Common myeloid progenitor, CD34-positive (primary cell): ENCODE measurements around the gene ATG5.
A peak's percentile ranks its signal among the peaks of the same experiment; 100 is the strongest.

Experiments
- CTCF ChIA-PET: fragments of 350-600 bp; sonication (Branson Sonifier 250); formaldehyde crosslinking; loops from one replicate; lab custom pipeline; 2021; ENCODE audit warnings: antibody characterized with exemption; lab: Charles Lee
- POLR2A ChIA-PET: fragments of 350-600 bp; sonication (Branson Sonifier 250); formaldehyde crosslinking; loops from one replicate; lab custom pipeline; 2021; ENCODE audit warnings: antibody characterized with exemption; lab: Charles Lee
- DNase-seq, 3 donors: peaks; one replicate each; pipeline versions ENCODE4 v3.0.0 to v3.0.0-alpha.2; 2013
- H3K27ac ChIP-seq, 2 experiments: 1 replicate in 1 of 2; 2 replicates in 1 of 2; pipeline ENCODE4 v1.7.0; 2013; ENCODE audit warnings: inconsistent platforms in 2 of 2, low read length in 2 of 2, mild to moderate bottlenecking in 2 of 2, low read depth in 1 of 2, moderate library complexity in 1 of 2; ENCODE audit not compliant: severe bottlenecking in 2 of 2, insufficient read depth in 1 of 2, poor library complexity in 1 of 2
- H3K27me3 ChIP-seq, 5 experiments: replicated peaks in 2 of 5; 1 replicate in 3 of 5; 2 replicates in 2 of 5; pipeline versions ENCODE4 v1.6.1 to v1.7.0; 2013; ENCODE audit warnings: low read length in 4 of 5, mild to moderate bottlenecking in 2 of 5, moderate library complexity in 2 of 5, inconsistent platforms in 1 of 5; ENCODE audit not compliant: insufficient read depth in 5 of 5, control insufficient read depth in 4 of 5
- H3K36me3 ChIP-seq, 4 experiments: 1 replicate in 2 of 4; 2 replicates in 2 of 4; pipeline versions ENCODE4 v1.6.1 to v1.7.0; 2013; ENCODE audit warnings: low read length in 3 of 4, control low read depth in 1 of 4, mild to moderate bottlenecking in 1 of 4; ENCODE audit not compliant: control insufficient read depth in 4 of 4, insufficient read depth in 4 of 4
- H3K4me1 ChIP-seq, 4 experiments: 1 replicate in 3 of 4; 2 replicates in 1 of 4; pipeline versions ENCODE4 v1.6.1 to v1.7.1; 2013; ENCODE audit warnings: low read length in 3 of 4, mild to moderate bottlenecking in 3 of 4, control low read depth in 1 of 4, inconsistent platforms in 1 of 4, moderate library complexity in 1 of 4; ENCODE audit not compliant: control insufficient read depth in 4 of 4, insufficient read depth in 4 of 4; ENCODE audit errors: control extremely low read depth in 1 of 4
- H3K4me3 ChIP-seq, 7 experiments: 1 replicate in 4 of 7; 2 replicates in 3 of 7; pipeline versions ENCODE4 v1.5.1 to v1.7.0; 2013; ENCODE audit warnings: mild to moderate bottlenecking in 7 of 7, low read length in 6 of 7, moderate library complexity in 6 of 7, inconsistent platforms in 2 of 7, low read depth in 2 of 7, control low read depth in 1 of 7; ENCODE audit not compliant: insufficient read depth in 4 of 7, control insufficient read depth in 1 of 7; ENCODE audit errors: extremely low read depth in 1 of 7
- H3K9me3 ChIP-seq, 5 experiments: 1 replicate in 4 of 5; 2 replicates in 1 of 5; pipeline versions ENCODE4 v1.6.1 to v1.7.1; 2013; ENCODE audit warnings: low read length in 4 of 5, mild to moderate bottlenecking in 2 of 5, inconsistent platforms in 1 of 5, low read depth in 1 of 5, moderate library complexity in 1 of 5; ENCODE audit not compliant: control insufficient read depth in 4 of 5, insufficient read depth in 2 of 5; ENCODE audit errors: control extremely low read depth in 1 of 5
- WGBS: methylation state at CpG from one replicate; pipeline ENCODE4 v1.1.5; 2013; ENCODE audit not compliant: insufficient coverage; 5-methylcytosine and 5-hydroxymethylcytosine counted together

Gene ATG5

GRCh38 chr6:106162921-106163320 is 162.6 kb downstream of the ATG5 start:
- no peak overlapping the region for H3K27ac ChIP-seq
- H3K36me3 ChIP-seq = no peaks in the 10 kb centered on the region
- H3K27me3 ChIP-seq = no peaks in the 10 kb centered on the region
- peak in 1 of 3 donors; percentile 10 for DNase-seq
- POLR2A ChIA-PET = no interaction called here
- no peaks in the 10 kb centered on the region for H3K9me3 ChIP-seq
- H3K4me1 ChIP-seq = peaks cover 0 to 20% (median 12%) of the 10 kb centered on the region in 4 experiments
- 90% methylated on average over 2 of the region's 4 CpGs for WGBS
- CTCF ChIA-PET = interaction anchor here (1.5 kb wide), 1 partner anchor 34 kb away, joined by 3 read pairs; no protein-coding TSS in a partner anchor
- no peak overlapping the region for H3K4me3 ChIP-seq

DNA sequence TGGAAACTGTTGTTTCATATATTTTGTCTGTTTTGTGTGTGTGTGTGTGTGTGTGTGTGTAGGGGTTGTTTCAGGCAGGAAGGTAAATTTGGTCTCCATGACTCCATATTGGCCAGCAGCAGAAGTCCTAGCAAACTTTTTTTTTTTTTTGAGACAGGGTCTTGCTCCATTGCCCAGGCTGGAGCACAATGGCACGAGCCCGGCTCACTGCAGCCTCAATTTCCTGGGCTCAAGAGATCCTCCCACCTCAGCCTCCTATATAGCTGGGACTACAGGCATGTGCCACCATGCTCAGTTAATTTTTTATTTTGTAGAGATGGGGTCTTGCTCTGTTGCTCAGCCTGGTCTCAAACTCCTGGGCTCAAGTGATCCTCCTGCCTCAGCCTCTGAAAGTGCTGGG is 163.7 kb downstream of the ATG5 start:
- Histone ChIP-seq H3K4me1 (peaks cover 0 to 20% (median 12%) of the 10 kb centered on the region in 4 experiments), H3K36me3 (no peaks in the 10 kb centered on the region), H3K27me3 (no peaks in the 10 kb centered on the region), H3K4me3 (no peak overlapping the region), H3K9me3 (no peaks in the 10 kb centered on the region), H3K27ac (no peak overlapping the region)
- POLR2A ChIA-PET = no interaction called here
- CTCF ChIA-PET = interaction anchor here (0.6 to 1.6 kb wide), 2 partner anchors 9 to 16 kb away, joined by 3 read pairs; no protein-coding TSS in a partner anchor
- DNase-seq = no peak
- WGBS = 100% methylated on average over 2 of the region's 2 CpGs

DNA sequence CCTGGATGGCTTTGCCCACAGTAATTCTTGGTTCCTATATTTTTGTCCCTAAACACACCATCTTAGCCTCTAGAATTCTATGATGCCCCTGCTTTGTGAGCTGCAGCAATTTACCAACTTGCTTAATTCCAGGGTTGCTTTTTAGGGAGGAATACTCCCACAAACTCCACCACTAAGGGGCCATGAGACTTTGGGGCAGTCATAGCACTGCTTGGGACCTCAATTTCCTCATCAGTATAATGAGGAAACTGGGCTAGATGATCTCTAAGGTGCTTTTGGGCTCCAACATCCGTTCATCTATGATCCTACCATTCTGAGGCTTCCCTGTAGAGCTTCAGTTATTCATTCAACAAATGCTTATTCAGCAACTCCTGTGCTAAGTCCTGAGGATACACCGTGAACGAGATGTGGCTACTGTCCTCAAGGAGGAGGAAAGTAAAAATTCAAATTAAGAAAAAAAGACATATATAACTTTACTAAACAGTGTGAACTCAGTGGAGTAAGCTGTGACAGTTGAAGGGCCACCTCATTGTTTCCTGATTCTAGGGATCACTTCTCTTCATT is 164.2 kb downstream of the ATG5 start:
- WGBS = 83% methylated on average over 1 of the region's 3 CpGs
- H3K4me1 ChIP-seq = peaks cover 0 to 20% (median 12%) of the 10 kb centered on the region in 4 experiments
- CTCF ChIA-PET = interaction anchor here (0.6 to 1.6 kb wide), 2 partner anchors 9 to 15 kb away, joined by 3 read pairs; no protein-coding TSS in a partner anchor
- no peaks in the 10 kb centered on the region for H3K36me3 ChIP-seq
- H3K4me3 ChIP-seq = no peak overlapping the region
- no peaks in the 10 kb centered on the region for H3K27me3 ChIP-seq
- H3K9me3 ChIP-seq = no peaks in the 10 kb centered on the region
- no peak overlapping the region for H3K27ac ChIP-seq
- DNase-seq = no peak
- POLR2A ChIA-PET = no interaction called here

DNA sequence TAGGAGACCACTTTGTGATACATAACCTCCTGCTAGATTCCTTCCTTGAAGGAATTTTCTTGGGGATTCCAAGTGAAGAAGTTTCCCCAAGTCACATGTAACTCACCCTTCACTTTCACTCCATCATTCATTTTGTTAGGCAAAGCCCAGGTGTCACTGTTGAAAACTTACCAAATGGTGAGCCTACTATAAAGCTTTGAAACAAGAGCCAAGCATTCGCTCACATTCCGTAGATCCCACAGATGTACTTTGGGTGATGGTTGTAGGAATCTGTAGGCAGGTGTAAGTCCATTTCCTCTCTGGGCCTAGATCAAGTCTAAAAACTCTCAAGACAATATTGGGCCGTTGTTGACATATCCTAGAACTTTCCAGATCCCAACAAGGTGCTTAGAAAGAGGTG is 165.4 kb downstream of the ATG5 start:
- no peaks in the 10 kb centered on the region for H3K27me3 ChIP-seq
- H3K36me3 ChIP-seq = no peaks in the 10 kb centered on the region
- WGBS = 100% methylated on average over 1 of the region's 3 CpGs
- no peaks in the 10 kb centered on the region for H3K9me3 ChIP-seq
- CTCF ChIA-PET = no interaction called here
- POLR2A ChIA-PET = no interaction called here
- no peak overlapping the region for H3K4me3 ChIP-seq
- no peak overlapping the region for H3K27ac ChIP-seq
- H3K4me1 ChIP-seq = peaks cover 0 to 20% (median 12%) of the 10 kb centered on the region in 4 experiments
- DNase-seq = no peak

DNA sequence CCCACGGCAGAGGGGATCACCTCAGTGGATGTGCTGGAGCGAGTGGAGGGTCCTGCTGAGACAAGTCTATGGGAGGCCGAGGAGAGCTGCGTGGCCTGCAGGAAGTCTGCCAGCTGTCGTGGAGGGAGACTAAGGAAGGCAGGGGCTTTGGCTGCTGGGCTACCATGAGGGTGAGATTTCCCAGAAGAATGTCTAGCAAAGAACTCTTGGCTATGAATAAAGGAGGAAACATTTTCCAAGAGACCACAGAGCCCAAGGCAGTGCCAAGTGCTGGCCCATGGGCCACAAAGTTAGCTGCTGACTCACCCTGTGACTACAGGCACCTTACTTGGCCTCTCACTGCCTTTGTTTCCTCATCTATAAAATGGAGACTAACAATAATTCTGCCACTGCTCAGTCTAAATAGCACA is 166.0 kb downstream of the ATG5 start:
- Histone ChIP-seq H3K36me3 (no peaks in the 10 kb centered on the region), H3K4me1 (peaks cover 0 to 20% (median 11%) of the 10 kb centered on the region in 4 experiments), H3K4me3 (no peak overlapping the region), H3K27ac (no peak overlapping the region), H3K27me3 (no peaks in the 10 kb centered on the region), H3K9me3 (no peaks in the 10 kb centered on the region)
- DNase-seq = no peak
- CTCF ChIA-PET = no interaction called here
- POLR2A ChIA-PET = no interaction called here
- 100% methylated on average over 4 of the region's 5 CpGs for WGBS

GRCh38 chr6:106158816-106159215 is 166.7 kb downstream of the ATG5 start:
- Histone ChIP-seq H3K4me1 (peaks cover 0 to 12% (median 7%) of the 10 kb centered on the region in 4 experiments), H3K9me3 (no peaks in the 10 kb centered on the region), H3K27ac (no peak overlapping the region), H3K4me3 (no peak overlapping the region), H3K27me3 (no peaks in the 10 kb centered on the region), H3K36me3 (no peaks in the 10 kb centered on the region)
- ChIA-PET CTCF (no interaction called here), POLR2A (no interaction called here)
- WGBS = 91% methylated on average over 1 of the region's 1 CpG
- no peak for DNase-seq

- no peak overlapping the region for H3K4me3 ChIP-seq
- no peak for DNase-seq
- no peaks in the 10 kb centered on the region for H3K36me3 ChIP-seq
- no peaks in the 10 kb centered on the region for H3K27me3 ChIP-seq
- no peak overlapping the region for H3K27ac ChIP-seq
- CTCF ChIA-PET = interaction anchor here (1.3 to 1.9 kb wide), 2 partner anchors 10 to 66 kb away, joined by 4 to 8 read pairs; no protein-coding TSS in a partner anchor
- POLR2A ChIA-PET = no interaction called here
- no peaks in the 10 kb centered on the region for H3K4me1 ChIP-seq
- no peaks in the 10 kb centered on the region for H3K9me3 ChIP-seq
- 97% methylated on average over 3 of the region's 3 CpGs for WGBS
Measured at GRCh38 chr6:106156863-106157262, 168.7 kb downstream of the ATG5 start.
